CD4-positive, alpha-beta T cell treated with Interferon gamma for 1 hour (primary cell): ENCODE measurements around the gene CACNG5.

Source experiments
- DNase-seq: peaks from one replicate; pipeline ENCODE4 v3.0.0-alpha.2; 2020

CACNG5 gene

GRCh38 chr17:66834919-66835454, at the start of gene CACNG5:
CACNG5 (plus strand) TSS chr17:66835117; CDS start chr17:66877333, 42,216 bp downstream.
- no peak for DNase-seq

GRCh38 chr17:66786107-66786506, 48.8 kb upstream of the CACNG5 start:
- no peak for DNase-seq

DNA sequence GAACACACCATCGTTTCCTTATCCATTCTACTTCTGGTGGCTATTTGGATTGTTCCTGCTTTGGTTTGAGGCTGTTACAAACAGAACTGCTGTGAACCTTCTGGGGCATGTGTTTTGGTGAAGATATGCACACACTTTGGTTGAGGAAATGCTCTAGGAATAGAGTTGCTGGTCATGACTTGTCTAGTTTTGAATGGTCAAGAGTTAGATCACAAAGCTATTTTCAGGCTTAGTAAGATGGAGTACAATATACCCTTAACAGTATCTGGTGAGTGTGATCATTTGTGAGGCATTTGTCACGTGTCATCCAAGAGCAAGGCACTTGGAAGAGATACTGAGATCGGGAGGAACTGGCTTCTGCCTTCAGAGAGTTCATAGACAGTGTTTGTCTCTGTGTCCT, 47.0 kb upstream of the CACNG5 start:
- no peak for DNase-seq

DNA sequence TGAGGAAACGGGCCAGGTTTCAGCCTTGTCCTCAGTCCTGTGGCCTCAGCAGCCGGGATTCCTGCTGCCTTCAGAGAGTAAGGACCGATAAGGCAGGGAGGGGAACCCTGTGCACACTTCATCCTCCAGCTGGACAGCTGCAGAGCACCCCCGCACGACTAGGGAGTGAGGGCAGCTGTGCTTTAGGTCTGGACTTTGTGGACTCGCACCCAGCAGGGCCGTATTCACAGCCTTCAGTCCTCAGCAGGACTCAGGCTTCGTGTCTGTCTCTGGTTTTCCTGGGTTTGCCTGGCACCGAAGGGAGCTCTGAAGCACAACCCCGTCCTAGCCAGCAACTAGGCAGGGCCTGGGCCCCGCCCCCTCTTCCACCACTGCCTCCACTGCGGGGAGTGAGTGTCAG, 45.8 kb upstream of the CACNG5 start:
- DNase-seq = no peak

DNA sequence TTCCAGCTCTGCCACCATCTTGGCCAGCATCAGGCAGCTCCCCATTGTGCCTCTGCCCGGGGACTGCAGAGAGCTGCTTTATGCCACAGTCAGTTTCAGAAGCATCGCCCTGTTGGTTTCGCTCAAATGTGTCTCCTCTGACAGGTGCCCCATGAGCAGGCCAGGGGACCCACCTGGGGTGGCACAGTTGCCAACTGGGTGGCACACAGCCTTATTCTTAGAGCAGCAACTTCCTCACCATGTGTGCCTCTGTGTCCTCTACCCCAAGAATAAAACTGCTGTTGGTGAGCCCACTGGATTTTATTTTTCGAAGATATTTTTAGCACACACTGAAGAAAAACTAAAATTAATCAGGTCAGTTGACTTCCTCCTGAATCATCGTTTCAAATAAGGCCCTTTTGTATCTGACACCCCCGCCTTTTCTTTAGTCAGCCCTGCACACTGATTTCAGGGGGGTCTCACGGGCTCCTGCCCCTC, 44.9 kb upstream of the CACNG5 start:
- DNase-seq = no peak

DNA sequence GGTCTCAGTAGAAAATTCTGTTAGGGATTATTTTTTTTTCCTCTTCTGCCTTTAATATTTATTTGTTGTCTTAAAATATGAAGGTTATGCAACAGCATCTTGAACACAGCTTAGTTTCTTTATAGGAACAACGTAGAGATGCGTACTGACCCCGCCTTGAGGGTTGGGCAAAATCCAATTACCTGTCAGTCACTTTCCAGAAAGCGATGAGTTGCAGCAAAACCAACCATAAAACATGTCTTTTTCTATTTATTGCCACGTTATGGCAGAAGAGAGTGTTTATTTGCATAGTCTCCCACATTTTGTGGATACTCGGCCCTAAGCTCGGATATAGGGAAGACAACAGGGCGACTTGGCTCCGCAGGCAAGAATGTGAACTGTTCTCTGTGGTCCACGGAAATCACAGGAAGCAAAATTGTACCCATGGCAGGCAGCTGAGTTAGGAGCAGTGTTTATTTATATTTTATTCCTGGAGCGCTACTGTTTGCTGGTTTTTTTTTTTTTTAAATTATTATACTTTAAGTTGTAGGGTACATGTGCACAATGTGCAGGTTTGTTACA, 44.3 kb upstream of the CACNG5 start:
- no peak for DNase-seq

- DNase-seq = no peak
These were observed 43.6 kb upstream of the CACNG5 start for GRCh38 chr17:66791347-66791746.

DNA sequence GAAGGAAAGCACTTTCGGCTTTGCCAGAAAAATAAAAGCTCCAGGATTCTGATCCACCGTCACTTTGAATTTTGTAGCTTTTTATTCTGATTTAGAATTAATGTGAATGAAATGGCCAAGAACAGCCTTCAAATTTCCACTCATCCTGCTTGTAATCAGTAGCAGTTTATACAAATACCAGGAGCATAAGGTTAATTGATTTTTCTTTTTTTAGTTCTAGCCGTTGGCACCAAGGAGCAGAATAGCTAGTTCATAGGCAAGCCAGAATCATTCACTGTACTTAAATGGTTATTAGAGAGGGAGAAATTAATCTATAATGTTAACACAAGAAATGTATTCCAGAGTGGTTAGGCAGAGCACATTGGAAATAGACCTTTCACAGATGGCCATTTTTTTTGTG, 41.1 kb upstream of the CACNG5 start:
- DNase-seq = no peak

- no peak for DNase-seq
These were observed 39.4 kb upstream of the CACNG5 start for GRCh38 chr17:66795486-66795885.

GRCh38 chr17:66799849-66800537, 34.9 kb upstream of the CACNG5 start:
- DNase-seq = no peak

- DNase-seq = no peak
These were observed 31.4 kb upstream of the CACNG5 start for GRCh38 chr17:66803474-66803951.

- no peak for DNase-seq
These were observed 29.4 kb upstream of the CACNG5 start for GRCh38 chr17:66805567-66805966.

DNA sequence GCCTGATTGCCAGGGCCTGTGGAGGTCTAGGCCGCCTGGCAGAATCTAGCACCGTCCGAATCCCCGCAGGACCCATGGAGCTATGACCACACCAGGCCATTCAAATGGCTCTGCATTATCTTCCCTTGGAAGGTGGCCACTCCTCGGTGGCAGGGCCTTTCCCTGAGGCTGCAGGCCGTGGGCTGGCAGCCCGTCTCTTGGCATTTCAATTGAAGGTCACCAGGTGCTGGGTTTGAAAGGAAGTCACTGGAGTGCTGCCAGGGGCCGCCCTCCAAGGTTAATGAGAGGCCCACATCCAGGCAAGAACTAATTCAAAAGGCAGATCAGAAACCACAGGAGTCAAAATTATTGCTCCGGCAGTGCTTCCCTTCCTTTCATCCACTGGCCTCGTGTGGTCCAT, 27.7 kb upstream of the CACNG5 start:
- no peak for DNase-seq

DNA sequence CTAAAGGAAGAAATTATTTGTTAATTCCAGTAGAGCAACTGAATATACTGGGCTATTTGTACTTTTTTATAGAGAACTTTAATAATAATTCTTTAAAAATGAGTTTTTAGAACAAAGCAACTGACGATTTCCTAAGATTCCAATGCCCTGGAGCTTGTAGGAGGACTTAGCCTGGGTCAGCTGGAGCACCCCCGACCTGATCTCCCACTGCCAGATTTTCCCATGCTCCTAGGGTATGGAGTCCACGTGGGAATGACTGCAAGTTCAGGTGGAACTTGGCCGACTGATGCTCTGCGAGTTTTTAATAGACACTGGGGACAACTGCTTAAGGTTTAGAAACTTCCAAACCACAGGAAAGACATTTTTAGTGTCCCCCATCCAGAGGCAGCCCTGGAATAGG, 25.5 kb upstream of the CACNG5 start:
- DNase-seq = no peak

DNA sequence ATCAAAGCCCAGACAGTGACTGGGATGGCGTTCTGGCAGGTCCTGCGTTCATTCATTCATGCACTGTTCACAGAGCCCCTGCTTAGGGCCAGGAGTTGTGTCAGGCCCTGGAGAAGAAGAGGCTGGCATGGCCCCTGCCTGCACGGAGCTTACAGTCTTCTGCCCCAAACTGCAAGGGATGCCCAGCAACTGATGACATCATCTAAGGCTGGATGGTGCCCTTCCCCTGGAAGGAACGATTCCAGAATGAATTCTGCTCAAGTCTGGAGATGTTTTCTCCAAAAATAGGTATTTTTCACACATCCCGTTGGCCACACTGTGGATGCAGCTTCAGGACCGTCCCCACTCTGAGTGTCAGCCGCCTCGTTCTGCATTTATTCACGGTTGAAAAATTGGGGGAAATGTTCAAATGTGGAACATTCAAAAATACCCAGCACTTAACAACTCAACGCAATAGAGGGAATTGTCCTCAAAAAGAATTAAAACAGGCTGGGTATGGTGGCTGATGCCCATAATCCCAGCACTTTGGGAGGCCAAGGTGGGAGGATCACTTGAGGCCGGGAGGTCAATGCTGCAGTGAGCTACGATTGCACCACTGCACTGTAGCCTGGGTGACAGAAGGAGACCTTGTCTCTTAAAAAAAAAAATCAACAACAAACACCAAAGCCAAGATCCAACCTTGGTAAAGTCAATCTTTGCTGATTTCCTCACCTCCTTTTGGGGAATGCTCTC, 23.8 kb upstream of the CACNG5 start:
- no peak for DNase-seq

DNA sequence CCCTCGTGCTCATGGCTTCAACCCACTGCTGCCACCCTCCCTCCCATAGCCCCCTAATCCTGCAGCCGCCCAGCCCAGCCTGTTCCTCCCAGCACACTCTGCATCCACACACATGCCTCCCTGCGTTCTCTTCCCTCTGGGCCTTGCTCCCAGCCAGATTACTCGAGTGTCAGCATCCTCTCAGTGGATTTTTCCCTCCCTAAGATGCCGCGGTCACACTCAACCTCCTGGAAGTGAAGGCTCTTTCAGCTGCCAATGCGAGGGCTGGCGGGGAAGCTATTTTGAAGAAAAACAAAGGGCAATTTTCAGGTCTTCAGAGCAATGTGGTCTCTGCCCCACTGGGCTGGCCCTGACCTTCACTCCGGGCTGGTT, 23.2 kb upstream of the CACNG5 start:
- DNase-seq = no peak

- no peak for DNase-seq
These were observed 22.3 kb upstream of the CACNG5 start for GRCh38 chr17:66812571-66812970.

DNA sequence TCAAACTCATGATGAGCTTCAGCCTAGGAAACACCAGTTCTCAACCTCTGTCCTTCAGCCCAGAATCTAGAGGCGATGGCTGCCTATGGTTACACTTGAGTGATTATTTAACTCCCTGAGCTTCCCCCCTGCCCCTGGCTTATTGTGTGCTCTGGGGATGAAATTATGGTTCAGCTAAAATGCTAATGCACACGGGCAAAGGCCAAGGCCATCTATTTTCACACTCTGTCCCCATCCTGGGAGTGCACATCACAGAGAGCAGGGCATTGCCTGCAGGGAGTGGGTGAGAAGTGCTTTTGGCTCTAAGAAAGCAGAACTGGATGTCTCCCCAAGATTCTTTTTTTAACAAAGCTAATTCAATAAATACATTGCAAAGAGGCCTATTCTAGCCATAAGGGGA, 21.6 kb upstream of the CACNG5 start:
- no peak for DNase-seq

- DNase-seq = no peak
These were observed 20.9 kb upstream of the CACNG5 start for GRCh38 chr17:66814026-66814425.

DNA sequence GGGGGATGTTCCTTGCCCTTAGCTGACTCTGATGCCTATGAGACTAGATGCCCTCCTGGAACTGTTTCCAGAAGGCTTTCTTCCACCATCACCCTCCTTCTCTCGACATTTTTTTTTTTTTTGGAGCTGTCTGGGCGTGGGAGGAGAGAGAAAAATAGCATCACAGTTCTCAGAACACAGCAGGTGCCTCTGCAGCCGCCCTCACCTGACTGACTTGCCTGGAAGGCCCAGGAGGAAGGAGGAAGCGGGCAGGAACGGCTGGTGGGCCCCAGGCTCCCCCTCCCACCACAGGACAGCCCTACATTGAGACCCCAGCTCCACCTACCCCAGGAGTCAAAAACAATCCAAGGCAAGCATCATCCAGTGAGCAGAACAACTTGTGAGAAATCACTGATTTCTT, 20.3 kb upstream of the CACNG5 start:
- DNase-seq = no peak

DNA sequence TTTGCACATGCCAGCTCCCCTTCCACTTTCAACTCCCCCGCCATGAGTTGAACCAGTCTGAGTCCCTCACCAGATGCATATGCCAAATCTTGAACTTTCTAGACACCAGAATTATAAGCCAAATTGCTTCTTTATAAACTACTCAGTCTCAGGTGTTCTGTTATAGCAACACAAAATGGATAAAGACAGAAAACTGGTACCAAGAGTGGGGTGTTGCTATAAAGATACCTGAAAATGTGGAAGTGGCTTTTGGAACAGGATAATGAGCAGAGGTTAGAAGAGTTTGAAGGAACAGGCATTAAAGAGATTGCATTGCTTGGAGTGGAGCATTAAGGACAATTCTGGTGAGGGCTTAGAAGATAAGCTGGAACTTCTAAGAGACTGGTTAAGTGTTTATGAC, 17.2 kb upstream of the CACNG5 start:
- DNase-seq = no peak

- no peak for DNase-seq
These were observed 15.5 kb upstream of the CACNG5 start for GRCh38 chr17:66819466-66819865.

GRCh38 chr17:66822009-66822408, 12.9 kb upstream of the CACNG5 start:
- no peak for DNase-seq

- DNase-seq = no peak
These were observed 8.1 kb upstream of the CACNG5 start for GRCh38 chr17:66826856-66827255.
